Measurements from ENCODE around the gene ITSN1. TPM values are rescaled to one million over a fixed set of nuclear protein-coding genes. Genes with fewer than 3 reads are reported as not detected.

ITSN1 gene
- total RNA-seq, 4 donors from 2014 or later = 33.0 to 50.5 (median 45.9) TPM

GRCh38 chr21:33677450-33677849, 35.1 kb downstream of the ITSN1 start:
- no peaks in the 10 kb centered on the region for H3K9me3 ChIP-seq
- no peak for TF ChIP-seq EP300 (IDR thresholded peaks at IDR 0.05)
- no peak for TF ChIP-seq POLR2AphosphoS5 (IDR thresholded peaks at IDR 0.05)
- no peak for TF ChIP-seq POLR2A (IDR thresholded peaks at IDR 0.05)
- TF ChIP-seq CTCF (IDR thresholded peaks at IDR 0.05) = no peak
- no peak overlapping the region for H3K27ac ChIP-seq
- H3K27me3 ChIP-seq = no peaks in the 10 kb centered on the region
- WGBS, 2 donors (ENCODE audit: low coverage in 1 of 2) = 94 to 100% methylated on average over 1 to 8 of the region's 9 CpGs
- no peaks in the 10 kb centered on the region for H3K36me3 ChIP-seq
- no peak overlapping the region for H3K4me3 ChIP-seq
- no peak for ATAC-seq
- H3K4me1 ChIP-seq = peaks cover 0 to 13% (median 0%) of the 10 kb centered on the region in 3 donors

GRCh38 chr21:33680870-33681269, 38.6 kb downstream of the ITSN1 start:
- ATAC-seq = no peak
- 83 to 88% methylated on average over 5 to 6 of the region's 6 CpGs for WGBS, 2 donors (ENCODE audit: low coverage in 1 of 2)
- H3K27me3 ChIP-seq = no peaks in the 10 kb centered on the region
- no peak overlapping the region for H3K4me3 ChIP-seq
- no peaks in the 10 kb centered on the region for H3K36me3 ChIP-seq
- TF ChIP-seq POLR2A (IDR thresholded peaks at IDR 0.05) (no peak), EP300 (IDR thresholded peaks at IDR 0.05) (no peak), CTCF (IDR thresholded peaks at IDR 0.05) (no peak), POLR2AphosphoS5 (IDR thresholded peaks at IDR 0.05) (no peak)
- H3K27ac ChIP-seq = no peak overlapping the region
- H3K4me1 ChIP-seq = peaks cover 18 to 29% (median 21%) of the 10 kb centered on the region in 3 donors
- H3K9me3 ChIP-seq = no peaks in the 10 kb centered on the region

- Histone ChIP-seq H3K27ac (peak overlapping the region in 3 of 4 donors; percentile 10 to 31 (median 15)), H3K9me3 (no peaks in the 10 kb centered on the region), H3K4me1 (peaks cover 25 to 49% (median 29%) of the 10 kb centered on the region in 3 donors), H3K27me3 (no peaks in the 10 kb centered on the region), H3K36me3 (no peaks in the 10 kb centered on the region), H3K4me3 (no peak overlapping the region)
- 71 to 72% methylated on average over 4 of the region's 4 CpGs for WGBS, 2 donors (ENCODE audit: low coverage in 1 of 2)
- TF ChIP-seq POLR2A (IDR thresholded peaks at IDR 0.05) = no peak
- no peak for TF ChIP-seq CTCF (IDR thresholded peaks at IDR 0.05)
- no peak for TF ChIP-seq POLR2AphosphoS5 (IDR thresholded peaks at IDR 0.05)
- TF ChIP-seq EP300 (IDR thresholded peaks at IDR 0.05) = no peak
- peak; percentile 79 for ATAC-seq
Measured at GRCh38 chr21:33682992-33683627, 40.8 kb downstream of the ITSN1 start.

GRCh38 chr21:33684068-33684467, 41.8 kb downstream of the ITSN1 start:
- Histone ChIP-seq H3K27me3 (no peaks in the 10 kb centered on the region), H3K27ac (peak overlapping the region in 3 of 4 donors; percentile 10 to 31 (median 15)), H3K9me3 (no peaks in the 10 kb centered on the region), H3K4me1 (peaks cover 25 to 57% (median 34%) of the 10 kb centered on the region in 3 donors), H3K36me3 (no peaks in the 10 kb centered on the region), H3K4me3 (no peak overlapping the region)
- no peak for TF ChIP-seq CTCF (IDR thresholded peaks at IDR 0.05)
- TF ChIP-seq EP300 (IDR thresholded peaks at IDR 0.05) = no peak
- TF ChIP-seq POLR2A (IDR thresholded peaks at IDR 0.05) = no peak
- TF ChIP-seq POLR2AphosphoS5 (IDR thresholded peaks at IDR 0.05) = no peak
- no peak for ATAC-seq
- WGBS, 2 donors (ENCODE audit: low coverage in 1 of 2) = 51 to 58% methylated on average over 2 of the region's 2 CpGs

- H3K4me3 ChIP-seq = no peak overlapping the region
- H3K4me1 ChIP-seq = peaks cover 25 to 57% (median 34%) of the 10 kb centered on the region in 3 donors
- no peaks in the 10 kb centered on the region for H3K9me3 ChIP-seq
- no peaks in the 10 kb centered on the region for H3K27me3 ChIP-seq
- no peaks in the 10 kb centered on the region for H3K36me3 ChIP-seq
- 15 to 35% methylated on average over 5 of the region's 5 CpGs for WGBS, 2 donors (ENCODE audit: low coverage in 1 of 2)
- TF ChIP-seq EP300 (IDR thresholded peaks at IDR 0.05) (no peak), CTCF (IDR thresholded peaks at IDR 0.05) (no peak)
- ATAC-seq = no peak
- peak overlapping the region in 1 of 4 donors; percentile 22 for H3K27ac ChIP-seq
Measured at GRCh38 chr21:33684923-33685560, 42.7 kb downstream of the ITSN1 start.
